NCI-H2227 (cell line): ENCODE measurements around the gene DCUN1D4.
"Not testable (repeated sequence)": the region's sequence is repeated elsewhere in the genome, so short reads cannot be mapped to it uniquely, and the experiment has no call there.

Experiments used
- DNase-seq: peaks from one replicate; lab custom pipeline; 2025; ENCODE audit not compliant: unreplicated experiment; lab: John Stamatoyannopoulos, UW

Gene DCUN1D4

GRCh38 chr4:51893402-51893801 is 50.4 kb downstream of the DCUN1D4 start:
- not testable (repeated sequence) for DNase-seq

- no peak for DNase-seq
These were observed 51.2 kb downstream of the DCUN1D4 start for GRCh38 chr4:51894059-51894645.

GRCh38 chr4:51895158-51895557 is 52.2 kb downstream of the DCUN1D4 start:
- DNase-seq = no peak

GRCh38 chr4:51895816-51896408 is 53.0 kb downstream of the DCUN1D4 start:
- peak; percentile 60 for DNase-seq

- no peak for DNase-seq
These were observed 58.4 kb downstream of the DCUN1D4 start for GRCh38 chr4:51901363-51901762.

- no peak for DNase-seq
These were observed 63.4 kb downstream of the DCUN1D4 start for GRCh38 chr4:51906167-51906958.

GRCh38 chr4:51907006-51907669 is 64.2 kb downstream of the DCUN1D4 start:
- DNase-seq = no peak

GRCh38 chr4:51909236-51909703 is 66.3 kb downstream of the DCUN1D4 start:
- DNase-seq = no peak

- no peak for DNase-seq
These were observed 75.3 kb downstream of the DCUN1D4 start for GRCh38 chr4:51918251-51918650.

GRCh38 chr4:51923343-51923742 is 80.4 kb downstream of the DCUN1D4 start:
- DNase-seq = no peak

GRCh38 chr4:51925307-51925706 is 82.4 kb downstream of the DCUN1D4 start:
- DNase-seq = no peak

GRCh38 chr4:51930557-51930956 is 87.6 kb downstream of the DCUN1D4 start:
- DNase-seq = no peak

GRCh38 chr4:51931461-51931860 is 88.5 kb downstream of the DCUN1D4 start:
- no peak for DNase-seq

- no peak for DNase-seq
These were observed 89.3 kb downstream of the DCUN1D4 start for GRCh38 chr4:51932261-51932660.

- no peak for DNase-seq
These were observed 89.7 kb downstream of the DCUN1D4 start for GRCh38 chr4:51932684-51933083.

GRCh38 chr4:51940460-51940859 is 97.5 kb downstream of the DCUN1D4 start:
- not testable (repeated sequence) for DNase-seq

- no peak for DNase-seq
These were observed 99.3 kb downstream of the DCUN1D4 start for GRCh38 chr4:51942108-51942832.

- DNase-seq = no peak
These were observed 99.9 kb downstream of the DCUN1D4 start for GRCh38 chr4:51942833-51943215.

- DNase-seq = no peak
These were observed 100.3 kb downstream of the DCUN1D4 start for GRCh38 chr4:51943221-51943620.

- no peak for DNase-seq
These were observed 115.4 kb downstream of the DCUN1D4 start for GRCh38 chr4:51958199-51958968.
